Ascending aorta (tissue), 2 donors: Measurements from ENCODE around the gene SH2D3A. TPM values are rescaled to one million over a fixed set of nuclear protein-coding genes. Genes with fewer than 3 reads are reported as not detected.

Experiments
- DNase-seq, 2 donors: peaks; one replicate each; pipeline ENCODE4 v3.0.0-alpha.2; 2019; ENCODE audit warnings: low spot score in 2 of 2
- H3K27ac ChIP-seq, 2 donors: fragments of 200-600 bp; sonication (generic); one replicate each; pipeline ENCODE4 v1.5.1; 2016 to 2017; ENCODE audit warnings: mild to moderate bottlenecking in 1 of 2
- H3K27me3 ChIP-seq: fragments of 200-600 bp; sonication (generic); one replicate; pipeline ENCODE4 v1.5.1; 2017
- H3K36me3 ChIP-seq, 2 donors: fragments of 200-600 bp; sonication (generic); one replicate each; pipeline ENCODE4 v1.5.1; 2016
- H3K4me1 ChIP-seq, 2 donors: fragments of 200-600 bp; sonication (generic); one replicate each; pipeline ENCODE4 v1.5.1; 2016 to 2017; ENCODE audit warnings: mild to moderate bottlenecking in 1 of 2
- H3K4me3 ChIP-seq, 2 donors: fragments of 200-600 bp; sonication (generic); one replicate each; pipeline ENCODE4 v1.5.1; 2016 to 2017; ENCODE audit warnings: mild to moderate bottlenecking in 1 of 2
- H3K9me3 ChIP-seq, 2 donors: fragments of 200-600 bp; sonication (generic); one replicate each; pipeline ENCODE4 v1.5.1; 2016
- intact Hi-C: fragments of 100-400 bp; cut with DNase I; formaldehyde crosslinking; loops from one replicate; pipeline ENCODE4 v1.15.1; 2023
- total RNA-seq: library from RNA; depleted of rRNA; stranded (reverse); fragments of >200 nt; gene quantifications from one replicate; pipeline ENCODE4 v1.1.0, GENCODE V29; 2016
- TF ChIP-seq, protein P1 (sequence below), 3 experiments: fragments of 200-600 bp in 2 of 3; fragments of 450-650 bp in 1 of 3; sonication (generic) in 2 of 3; IDR thresholded peaks; one replicate each; pipeline ENCODE4 v1.5.1; 2016 to 2019; ENCODE audit warnings: antibody characterized with exemption in 3 of 3, mild to moderate bottlenecking in 1 of 3, moderate library complexity in 1 of 3

SH2D3A gene
- total RNA-seq, 1 donor from 2014 or later, result not detected

DNA sequence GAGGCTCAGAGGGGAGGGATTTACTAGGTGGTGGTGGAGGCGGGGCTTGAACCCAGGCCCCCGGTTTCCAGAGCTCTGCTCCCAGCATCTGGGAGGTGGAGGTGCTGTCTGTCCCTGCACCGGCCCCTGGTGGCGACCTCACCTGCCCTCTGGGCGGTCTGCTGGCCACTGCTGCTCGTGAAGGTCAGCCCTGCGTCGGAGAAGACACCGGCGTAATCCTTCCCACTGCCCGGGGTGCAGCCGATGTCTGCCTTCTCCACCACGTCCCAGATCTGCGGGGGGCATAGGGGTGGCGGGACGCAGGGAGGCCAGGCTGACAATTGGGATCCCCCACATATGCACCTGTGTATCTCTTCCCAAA is 59.6 kb downstream of the SH2D3A start:
- Histone ChIP-seq H3K4me3 (no peak overlapping the region), H3K36me3 (no peaks in the 10 kb centered on the region), H3K27ac (no peak overlapping the region), H3K27me3 (no peaks in the 10 kb centered on the region), H3K9me3 (no peaks in the 10 kb centered on the region), H3K4me1 (no peaks in the 10 kb centered on the region)
- intact Hi-C loops, result no loop called here
- TF ChIP-seq, protein P1, sequence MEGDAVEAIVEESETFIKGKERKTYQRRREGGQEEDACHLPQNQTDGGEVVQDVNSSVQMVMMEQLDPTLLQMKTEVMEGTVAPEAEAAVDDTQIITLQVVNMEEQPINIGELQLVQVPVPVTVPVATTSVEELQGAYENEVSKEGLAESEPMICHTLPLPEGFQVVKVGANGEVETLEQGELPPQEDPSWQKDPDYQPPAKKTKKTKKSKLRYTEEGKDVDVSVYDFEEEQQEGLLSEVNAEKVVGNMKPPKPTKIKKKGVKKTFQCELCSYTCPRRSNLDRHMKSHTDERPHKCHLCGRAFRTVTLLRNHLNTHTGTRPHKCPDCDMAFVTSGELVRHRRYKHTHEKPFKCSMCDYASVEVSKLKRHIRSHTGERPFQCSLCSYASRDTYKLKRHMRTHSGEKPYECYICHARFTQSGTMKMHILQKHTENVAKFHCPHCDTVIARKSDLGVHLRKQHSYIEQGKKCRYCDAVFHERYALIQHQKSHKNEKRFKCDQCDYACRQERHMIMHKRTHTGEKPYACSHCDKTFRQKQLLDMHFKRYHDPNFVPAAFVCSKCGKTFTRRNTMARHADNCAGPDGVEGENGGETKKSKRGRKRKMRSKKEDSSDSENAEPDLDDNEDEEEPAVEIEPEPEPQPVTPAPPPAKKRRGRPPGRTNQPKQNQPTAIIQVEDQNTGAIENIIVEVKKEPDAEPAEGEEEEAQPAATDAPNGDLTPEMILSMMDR (IDR thresholded peaks at IDR 0.05), result no peak
- no peak for DNase-seq

DNA sequence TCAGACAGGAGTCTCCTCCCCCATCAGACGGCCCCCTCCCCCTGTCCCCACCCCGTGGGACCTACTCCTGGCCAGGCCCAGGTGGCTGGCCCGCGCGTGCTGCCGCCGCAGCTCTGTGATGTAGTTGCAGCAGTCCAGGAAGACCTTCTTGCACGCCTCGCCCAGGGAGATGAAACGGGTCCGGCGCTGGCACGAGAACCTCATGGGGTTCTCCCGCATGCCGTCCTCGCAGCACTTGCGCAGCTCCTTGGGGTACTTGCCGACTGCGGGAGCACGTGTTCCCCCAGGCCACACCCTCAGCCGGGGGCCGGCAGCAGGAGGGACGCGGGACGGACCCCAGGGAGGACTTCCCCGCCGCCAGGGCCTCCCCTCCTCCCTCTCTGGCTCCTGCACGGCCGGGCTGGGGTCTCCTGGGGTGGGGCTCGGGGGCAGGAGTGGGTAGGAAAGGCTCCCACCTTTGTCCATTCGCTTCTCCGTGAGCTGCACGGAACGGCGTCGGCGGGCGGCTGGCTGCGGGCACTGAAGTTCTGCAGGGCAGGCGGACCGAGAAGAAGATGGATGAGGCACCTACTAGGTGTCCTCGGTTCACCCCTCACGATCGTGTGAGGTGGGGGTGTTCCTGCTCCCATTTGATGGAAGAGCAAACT is 60.1 kb downstream of the SH2D3A start:
- TF ChIP-seq, protein P1 (IDR thresholded peaks at IDR 0.05), result no peak
- no peaks in the 10 kb centered on the region for H3K27me3 ChIP-seq
- H3K4me3 ChIP-seq, result no peak overlapping the region
- H3K4me1 ChIP-seq, result no peaks in the 10 kb centered on the region
- no peaks in the 10 kb centered on the region for H3K9me3 ChIP-seq
- no peak overlapping the region for H3K27ac ChIP-seq
- DNase-seq, result no peak
- intact Hi-C loops, result no loop called here
- H3K36me3 ChIP-seq, result no peaks in the 10 kb centered on the region

DNA sequence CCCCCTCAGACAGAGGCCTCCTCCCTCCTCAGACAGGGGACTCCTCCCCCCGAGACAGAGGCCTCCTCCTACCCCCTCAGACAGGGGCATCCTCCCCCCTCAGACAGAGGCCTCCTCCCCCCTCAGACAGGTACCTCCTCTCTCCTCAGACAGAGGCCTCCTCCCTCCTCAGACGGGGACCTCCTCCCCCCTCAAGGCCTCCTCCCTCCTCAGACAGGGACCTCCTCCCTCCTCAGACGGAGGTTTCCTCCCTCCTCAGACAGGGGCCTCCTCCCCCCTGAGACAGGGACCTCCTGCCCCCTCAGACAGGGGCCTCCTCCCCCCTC is 60.6 kb downstream of the SH2D3A start:
- TF ChIP-seq, protein P1 (IDR thresholded peaks at IDR 0.05), result no peak
- intact Hi-C loops, result no loop called here
- Histone ChIP-seq H3K9me3 (no peaks in the 10 kb centered on the region), H3K27ac (no peak overlapping the region), H3K27me3 (no peaks in the 10 kb centered on the region), H3K36me3 (no peaks in the 10 kb centered on the region), H3K4me1 (no peaks in the 10 kb centered on the region), H3K4me3 (no peak overlapping the region)
- DNase-seq, result no peak

DNA sequence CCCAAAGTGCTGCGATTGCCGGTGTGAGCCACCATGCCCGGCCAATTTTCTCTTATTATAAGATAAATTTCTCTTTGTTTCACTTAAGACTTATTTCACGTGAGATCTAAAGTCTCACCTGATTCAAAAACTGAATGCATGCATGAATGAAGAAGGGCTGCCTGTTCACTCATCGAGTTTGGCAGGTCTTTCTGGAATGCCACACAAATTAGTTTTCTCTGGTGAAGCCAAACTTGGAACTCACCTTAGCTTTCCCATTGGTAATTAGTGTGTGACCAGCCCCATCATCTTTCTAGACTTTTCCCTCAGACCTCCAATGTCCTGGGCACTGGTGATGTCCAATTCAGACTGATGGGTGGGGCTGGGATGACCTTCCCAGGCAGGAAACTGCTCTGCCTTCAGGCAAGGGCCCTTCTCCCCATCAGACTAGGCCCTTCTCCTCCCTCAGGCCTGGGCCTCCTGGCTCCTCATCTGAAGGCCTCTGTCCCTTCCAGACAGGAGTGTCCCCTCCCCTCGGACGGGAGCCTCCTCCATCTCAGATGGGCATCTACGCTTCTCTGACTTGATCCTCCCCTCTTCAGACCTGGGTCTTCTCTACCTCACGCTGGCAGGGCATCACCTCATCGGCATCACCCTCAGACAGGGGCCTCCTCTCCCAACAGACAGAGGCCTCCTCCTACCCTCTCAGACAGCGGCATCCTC is 61.2 kb downstream of the SH2D3A start:
- no peak for DNase-seq
- Histone ChIP-seq H3K9me3 (no peaks in the 10 kb centered on the region), H3K4me3 (no peak overlapping the region), H3K27me3 (no peaks in the 10 kb centered on the region), H3K27ac (no peak overlapping the region), H3K36me3 (no peaks in the 10 kb centered on the region), H3K4me1 (no peaks in the 10 kb centered on the region)
- TF ChIP-seq, protein P1 (IDR thresholded peaks at IDR 0.05), result no peak
- intact Hi-C loops, result no loop called here

Other genes starting within 250 kb of the SH2D3A start
- gene TNFSF9, start 236.4 kb downstream of the SH2D3A start, total RNA-seq, result not detected
- gene CD70, start 176.3 kb downstream of the SH2D3A start, total RNA-seq, result not detected
- gene TNFSF14, start 97.3 kb downstream of the SH2D3A start, total RNA-seq, result 0.21 TPM
- 2,421 TPM for gene C3, start 46.8 kb downstream of the SH2D3A start, total RNA-seq
- 57.6 TPM for gene GPR108, start 29.9 kb downstream of the SH2D3A start, total RNA-seq
- gene TRIP10, start 27.8 kb downstream of the SH2D3A start, total RNA-seq, result 109 TPM
- 4.4 TPM for gene VAV1, start 5.3 kb upstream of the SH2D3A start, total RNA-seq
- gene ADGRE1, start 120.1 kb upstream of the SH2D3A start, total RNA-seq, result not detected